Gastroesophageal sphincter (tissue), 3 donors: Measurements from ENCODE around the gene SH2B2.

Experiments
- CTCF ChIP-seq, 4 experiments: fragments of 200-600 bp in 2 of 4; fragments of 450-650 bp in 2 of 4; sonication (generic) in 1 of 4; IDR thresholded peaks; one replicate each; pipeline ENCODE4 v1.5.1; 2017 to 2019; ENCODE audit warnings: antibody characterized with exemption in 4 of 4, mild to moderate bottlenecking in 2 of 4, moderate library complexity in 2 of 4
- EP300 ChIP-seq: sonication (generic); formaldehyde crosslinking; IDR thresholded peaks from one replicate; pipeline ENCODE4 v1.6.1; 2017; ENCODE audit warnings: antibody characterized with exemption, mild to moderate bottlenecking
- POLR2A ChIP-seq, 2 donors: fragments of 450-650 bp; IDR thresholded peaks; one replicate each; pipeline ENCODE4 v1.6.1; 2017; ENCODE audit warnings: antibody characterized with exemption in 2 of 2, mild to moderate bottlenecking in 2 of 2, moderate library complexity in 1 of 2
- POLR2AphosphoS5 ChIP-seq: sonication (generic); formaldehyde crosslinking; IDR thresholded peaks from one replicate; pipeline ENCODE4 v1.6.1; 2017; ENCODE audit warnings: antibody characterized with exemption

DNA sequence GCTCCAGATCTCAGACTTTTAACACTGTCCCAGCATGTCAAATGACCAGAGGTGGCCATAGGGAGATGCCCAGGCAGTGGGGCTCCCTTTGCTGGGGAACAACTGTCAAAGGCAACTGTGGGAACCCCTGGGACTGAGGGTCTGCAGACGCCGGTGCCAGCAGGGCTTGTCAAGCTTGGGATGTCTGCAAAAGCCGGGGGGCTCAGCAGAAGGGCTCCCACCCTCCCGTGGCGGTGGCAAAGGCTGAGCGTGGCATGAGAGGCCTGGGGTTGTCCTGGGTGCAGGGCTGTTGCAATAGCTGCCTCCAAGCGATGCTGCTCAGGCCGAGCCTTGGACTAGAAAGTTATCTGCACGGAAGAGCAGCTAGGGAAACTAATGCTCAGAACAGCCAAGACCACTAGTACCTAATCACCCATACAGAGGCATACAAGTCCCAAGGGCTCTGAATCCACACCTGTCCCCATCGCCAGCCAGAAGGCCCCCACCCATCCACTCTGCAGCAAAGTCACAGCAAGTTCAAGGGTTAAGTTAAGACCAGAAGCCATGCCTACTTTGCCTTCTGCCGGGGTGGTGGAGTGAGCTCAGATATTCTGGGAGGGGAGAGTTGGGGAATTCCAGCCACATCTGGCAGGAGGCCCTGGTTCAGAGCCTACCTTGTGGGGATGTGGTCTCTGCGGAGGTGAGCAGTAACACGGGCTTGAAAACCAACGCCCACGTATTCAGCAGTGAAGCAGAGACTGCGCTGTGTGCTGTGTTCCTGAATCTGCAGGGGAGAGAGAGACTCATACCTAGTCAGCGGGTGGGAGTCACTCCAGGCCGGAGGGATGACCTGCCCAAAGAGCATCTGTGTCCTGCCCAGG lies 4.6 kb downstream of the SH2B2 start:
- TF ChIP-seq CTCF (IDR thresholded peaks at IDR 0.05) (no peak), POLR2A (IDR thresholded peaks at IDR 0.05) (no peak), POLR2AphosphoS5 (no peak), EP300 (no peak)
